ENCODE data around the gene NOCT.
A peak's percentile ranks its signal among the peaks of the same experiment; 100 is the strongest.
"Not testable (repeated sequence)": the region's sequence is repeated elsewhere in the genome, so short reads cannot be mapped to it uniquely, and the experiment has no call there.

The NOCT gene

DNA sequence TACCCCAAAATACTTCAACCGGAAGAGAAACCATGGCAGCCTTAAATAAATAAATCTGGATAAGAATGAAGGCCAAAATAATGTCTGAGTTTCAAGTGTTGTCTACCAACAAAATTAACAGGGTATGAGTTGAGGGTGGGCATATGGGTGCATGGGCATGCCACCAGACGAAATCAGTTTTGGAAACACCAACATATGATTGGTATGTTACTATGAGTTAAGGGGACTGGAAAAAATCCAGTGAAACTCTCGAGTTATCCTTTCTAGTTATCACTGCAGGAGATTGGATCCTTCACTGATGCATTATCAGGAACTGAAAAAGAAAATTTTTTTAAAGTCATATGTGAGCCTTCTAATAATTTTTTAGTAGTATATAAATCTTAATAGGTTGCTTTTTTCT is 32.4 kb downstream of the NOCT start:
- no peak for DNase-seq (ENCODE audit: low read depth, low spot score)

DNA sequence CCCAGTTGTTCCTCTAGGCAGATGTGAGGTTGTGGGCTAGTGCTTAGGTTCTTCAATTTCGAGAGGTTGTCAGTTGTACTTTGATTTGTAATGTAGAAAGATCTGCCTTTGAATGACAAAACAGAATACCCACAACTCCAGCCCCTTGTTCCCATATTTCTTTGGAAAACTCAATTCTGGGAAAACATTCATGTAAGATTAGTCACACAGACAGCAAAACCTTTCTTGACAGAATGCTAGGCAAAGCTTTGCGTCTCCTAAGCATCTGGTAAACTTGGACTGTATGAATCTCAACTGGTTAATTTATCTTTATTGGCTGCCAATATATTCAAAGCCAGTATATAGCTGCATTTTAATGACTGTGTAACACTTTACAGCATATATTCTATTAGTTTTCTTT is 34.9 kb downstream of the NOCT start:
- no peak for DNase-seq (ENCODE audit: low read depth, low spot score)

DNA sequence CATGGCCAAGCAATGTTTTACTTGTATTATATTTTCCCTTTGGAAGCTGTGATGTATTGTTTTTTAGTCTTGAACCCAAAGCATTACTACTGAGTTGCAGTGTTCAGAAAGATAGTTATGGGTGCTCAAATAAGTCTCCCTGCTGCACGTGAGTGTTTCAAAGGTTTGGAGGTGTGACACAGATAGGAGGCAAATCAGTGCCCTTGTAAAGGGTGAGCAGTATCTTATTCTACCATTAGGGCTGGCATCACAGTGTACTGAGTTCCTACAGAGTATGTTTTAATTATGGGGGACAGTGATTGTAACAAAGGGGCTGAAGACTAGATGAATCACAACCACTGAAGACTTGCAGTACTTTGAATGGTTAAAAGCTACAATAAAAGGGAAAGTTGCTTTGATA is 38.3 kb downstream of the NOCT start:
- no peak for DNase-seq (ENCODE audit: low read depth, low spot score)

DNA sequence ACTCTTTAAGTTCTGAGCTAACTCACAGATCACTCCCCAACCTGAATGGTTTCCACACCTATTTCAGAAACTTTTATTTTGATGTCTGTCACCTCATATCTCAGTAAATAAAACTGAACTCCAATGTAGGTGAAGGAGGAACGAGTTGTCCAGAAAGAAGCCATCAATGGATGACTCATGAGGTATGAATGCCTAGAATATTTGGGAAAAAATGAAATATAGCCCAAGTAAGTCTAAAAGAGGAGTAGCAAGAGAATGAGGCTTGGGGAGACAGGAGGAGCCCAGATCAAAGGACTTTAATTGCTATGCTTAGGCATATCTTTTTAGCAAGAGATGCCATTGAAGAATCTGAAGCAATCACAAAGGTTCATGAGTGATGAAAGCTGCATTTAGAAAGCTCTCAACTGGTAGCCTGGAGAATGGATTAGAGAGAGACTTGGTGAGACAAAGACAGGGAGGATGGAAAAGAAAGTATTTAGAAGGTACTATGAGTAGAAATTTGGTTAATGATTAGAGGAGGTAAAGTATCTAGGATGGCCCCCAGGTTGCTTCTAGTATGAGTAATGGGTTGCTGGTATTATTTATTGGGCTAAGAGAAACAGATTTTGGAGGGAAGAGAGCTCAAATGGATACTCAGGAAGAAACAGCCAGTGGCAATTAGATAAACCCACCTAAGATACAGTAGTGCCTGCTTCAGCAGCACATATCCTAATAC is 39.4 kb downstream of the NOCT start:
- DNase-seq (ENCODE audit: low read depth, low spot score) = no peak

DNA sequence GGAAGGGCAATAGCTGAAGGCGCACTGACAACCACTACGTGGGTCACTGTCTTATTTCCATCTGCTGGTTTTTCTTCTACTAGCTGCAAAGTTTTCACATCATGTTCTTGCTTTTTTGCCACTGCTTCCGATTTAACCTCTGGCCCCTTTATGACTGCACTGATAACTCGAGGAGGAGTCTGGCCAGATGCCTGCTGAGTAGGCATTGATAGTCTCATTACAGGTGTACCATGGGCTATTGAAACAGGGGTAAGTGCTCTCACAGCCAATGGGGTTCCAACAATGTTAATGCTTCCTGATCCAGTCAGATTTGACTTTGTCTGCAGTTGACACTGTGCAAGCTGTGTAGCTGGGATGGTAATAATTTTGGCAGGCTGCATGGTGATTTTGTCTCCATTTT is 43.4 kb downstream of the NOCT start:
- not testable (repeated sequence) for DNase-seq (ENCODE audit: low read depth, low spot score)

DNA sequence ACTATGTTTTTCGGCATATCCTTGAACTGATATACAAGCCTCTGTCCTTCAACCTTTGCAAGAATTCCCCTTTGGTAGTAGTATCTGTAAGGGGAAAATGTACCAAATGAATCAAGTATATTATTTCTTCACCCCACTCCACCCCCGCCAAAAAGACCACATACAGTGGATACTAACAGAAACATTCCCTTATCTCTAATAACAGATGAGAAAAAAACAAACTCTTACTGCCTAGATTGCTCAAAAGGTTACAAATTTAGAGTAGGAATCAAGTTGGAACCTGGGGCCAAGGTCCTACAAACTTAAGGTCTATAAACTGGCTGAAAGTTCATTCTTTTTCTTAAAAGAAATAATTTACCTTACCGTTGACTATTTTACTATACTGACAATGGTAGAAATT is 45.0 kb downstream of the NOCT start:
- no peak for DNase-seq (ENCODE audit: low read depth, low spot score)

DNA sequence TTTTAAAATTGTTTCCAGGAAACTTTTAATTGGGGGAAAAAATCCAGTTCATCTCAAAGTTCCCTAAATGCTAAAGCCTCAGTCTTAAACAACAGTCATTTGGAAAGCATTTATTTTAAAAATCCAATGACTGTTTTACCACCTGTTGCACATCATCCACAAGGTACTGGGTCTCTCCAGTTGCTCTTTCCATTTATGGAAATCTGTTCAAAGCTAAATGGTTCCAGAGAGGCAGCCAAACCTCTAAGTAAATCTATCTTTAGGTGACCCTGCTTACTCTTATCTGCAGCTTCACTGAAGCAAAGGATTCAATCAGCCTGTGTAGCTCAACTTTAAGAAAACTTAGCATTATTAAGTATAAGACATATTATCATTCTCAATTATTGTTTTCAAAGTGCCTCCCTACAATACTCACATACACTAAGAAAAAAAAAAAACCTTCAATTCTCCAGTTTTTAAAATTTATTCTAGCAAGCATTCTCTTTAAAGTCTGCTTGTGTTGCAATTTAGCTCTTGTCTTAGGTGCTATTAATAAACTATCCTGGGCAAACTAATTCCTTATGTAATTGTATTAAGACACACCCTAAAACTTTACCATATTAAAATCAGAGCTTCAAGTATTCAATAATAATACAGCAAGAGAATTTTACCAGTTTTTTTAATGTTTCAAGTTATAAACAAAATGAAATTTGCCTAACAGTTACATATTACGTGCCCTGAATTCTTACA is 60.6 kb downstream of the NOCT start:
- no peak for DNase-seq (ENCODE audit: low read depth, low spot score)

DNA sequence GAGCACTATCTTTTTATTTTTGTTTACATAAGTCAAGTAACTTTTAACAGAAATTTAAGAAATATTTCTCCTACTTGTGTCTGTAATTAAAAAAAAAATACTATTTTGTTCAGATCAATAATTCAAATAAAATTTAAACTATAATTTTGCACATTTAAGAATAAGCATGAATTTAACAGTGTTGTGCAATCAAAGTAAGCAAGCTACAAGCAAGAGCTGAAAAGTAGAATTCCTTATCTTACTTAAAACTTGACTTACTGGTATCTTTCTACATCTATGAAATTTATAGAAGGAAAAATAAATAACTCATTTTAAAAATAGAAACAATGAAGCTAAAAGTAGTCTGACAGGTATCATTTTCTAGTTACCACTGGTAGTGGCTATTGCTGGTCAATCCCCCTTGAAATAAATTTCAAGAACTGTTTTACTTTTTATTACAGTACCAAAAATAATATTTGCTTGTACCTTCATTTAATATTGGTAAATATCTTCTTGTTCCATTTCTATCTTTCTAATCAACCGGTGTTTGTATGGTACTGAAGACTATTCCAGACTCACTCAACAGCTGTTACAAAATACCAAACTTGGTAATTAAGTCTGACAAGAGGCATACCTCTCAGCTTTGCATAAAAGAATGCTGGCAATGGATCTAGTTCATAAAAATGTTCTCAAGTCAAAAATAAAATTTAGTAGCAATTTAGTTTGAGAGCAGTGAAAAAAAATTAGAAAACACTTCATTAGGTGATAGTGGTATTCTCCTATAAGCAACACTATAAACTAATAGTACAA is 62.2 kb downstream of the NOCT start:
- DNase-seq (ENCODE audit: low read depth, low spot score) = no peak

DNA sequence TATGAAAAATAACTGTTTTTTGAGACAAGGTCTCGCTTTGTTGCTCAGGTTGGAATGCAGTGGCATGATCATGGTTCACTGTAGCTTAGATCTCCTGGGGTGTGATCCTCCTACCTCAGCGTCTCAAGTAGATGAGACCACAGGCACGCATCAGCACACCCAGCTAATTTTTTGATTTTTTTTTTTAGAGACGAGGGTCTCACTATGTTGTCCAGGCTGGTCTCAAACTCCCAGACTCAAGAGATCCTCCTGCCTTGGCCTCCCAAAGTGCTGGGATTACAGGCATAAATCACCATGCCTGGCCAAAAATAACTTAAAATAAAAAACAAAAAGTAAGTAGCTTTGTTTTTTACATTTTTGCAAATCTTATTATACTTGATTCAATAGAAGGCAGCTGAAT is 63.3 kb downstream of the NOCT start:
- DNase-seq (ENCODE audit: low read depth, low spot score) = no peak

DNA sequence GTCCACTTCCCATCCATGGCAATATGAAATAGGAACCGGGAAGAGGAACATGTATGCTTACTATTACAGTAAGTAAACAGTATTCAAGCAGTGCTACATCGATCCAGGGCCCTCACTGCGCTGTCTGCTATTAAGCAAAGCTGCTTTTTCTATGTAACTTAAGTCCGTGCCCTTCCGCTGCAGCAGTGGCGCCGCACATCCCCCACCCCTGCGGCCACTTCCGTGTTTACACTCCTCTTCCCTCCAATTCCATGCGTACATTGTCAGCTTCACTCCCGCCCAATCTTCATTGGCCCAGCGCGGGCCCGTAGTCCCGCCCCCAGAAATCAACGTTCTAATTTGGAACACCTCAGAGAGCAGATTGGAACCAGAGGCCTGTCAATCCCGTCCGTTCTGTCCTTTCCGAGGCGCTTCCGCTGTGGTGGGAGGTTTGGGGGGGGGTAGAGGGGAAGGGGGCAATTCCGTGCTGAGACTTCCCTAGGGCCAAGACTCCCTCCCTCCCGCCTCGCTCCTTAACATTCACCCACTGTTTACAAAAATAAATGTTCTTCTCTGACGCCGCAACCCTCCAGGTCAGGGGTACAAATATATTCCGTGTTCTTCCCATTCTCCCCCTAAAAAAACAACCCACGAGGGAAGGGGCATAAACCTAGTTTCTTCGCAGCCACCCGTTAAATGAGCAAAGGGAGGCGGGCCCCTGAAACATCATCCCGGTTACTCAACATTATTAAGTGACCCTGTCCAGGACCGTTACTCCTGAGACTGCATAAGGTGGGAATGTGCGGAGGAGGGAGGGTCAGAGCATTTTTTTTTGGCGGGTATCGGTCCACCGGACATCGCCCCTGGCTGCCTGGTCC is 67.4 kb downstream of the NOCT start:
- peak; percentile 91 for DNase-seq (ENCODE audit: low read depth, low spot score)

DNA sequence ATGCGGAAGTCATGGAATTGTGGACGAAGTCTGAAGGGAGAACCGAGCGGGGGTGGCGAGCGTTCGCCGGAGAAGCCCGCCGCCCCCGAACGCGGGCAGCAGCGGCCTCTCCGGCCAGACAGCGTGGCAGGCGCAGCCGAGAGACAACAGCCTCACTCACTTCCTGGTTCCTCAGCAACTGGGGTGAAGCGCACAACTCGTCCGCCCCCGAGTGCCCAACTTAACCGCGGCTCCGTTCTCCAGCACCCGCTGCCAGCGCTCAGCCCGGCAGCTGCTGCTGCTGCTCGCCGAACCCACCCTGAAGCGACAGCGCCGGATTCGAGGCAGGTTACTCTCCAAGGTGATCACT is 68.0 kb downstream of the NOCT start:
- peak; percentile 0 for DNase-seq (ENCODE audit: low read depth, low spot score)

DNA sequence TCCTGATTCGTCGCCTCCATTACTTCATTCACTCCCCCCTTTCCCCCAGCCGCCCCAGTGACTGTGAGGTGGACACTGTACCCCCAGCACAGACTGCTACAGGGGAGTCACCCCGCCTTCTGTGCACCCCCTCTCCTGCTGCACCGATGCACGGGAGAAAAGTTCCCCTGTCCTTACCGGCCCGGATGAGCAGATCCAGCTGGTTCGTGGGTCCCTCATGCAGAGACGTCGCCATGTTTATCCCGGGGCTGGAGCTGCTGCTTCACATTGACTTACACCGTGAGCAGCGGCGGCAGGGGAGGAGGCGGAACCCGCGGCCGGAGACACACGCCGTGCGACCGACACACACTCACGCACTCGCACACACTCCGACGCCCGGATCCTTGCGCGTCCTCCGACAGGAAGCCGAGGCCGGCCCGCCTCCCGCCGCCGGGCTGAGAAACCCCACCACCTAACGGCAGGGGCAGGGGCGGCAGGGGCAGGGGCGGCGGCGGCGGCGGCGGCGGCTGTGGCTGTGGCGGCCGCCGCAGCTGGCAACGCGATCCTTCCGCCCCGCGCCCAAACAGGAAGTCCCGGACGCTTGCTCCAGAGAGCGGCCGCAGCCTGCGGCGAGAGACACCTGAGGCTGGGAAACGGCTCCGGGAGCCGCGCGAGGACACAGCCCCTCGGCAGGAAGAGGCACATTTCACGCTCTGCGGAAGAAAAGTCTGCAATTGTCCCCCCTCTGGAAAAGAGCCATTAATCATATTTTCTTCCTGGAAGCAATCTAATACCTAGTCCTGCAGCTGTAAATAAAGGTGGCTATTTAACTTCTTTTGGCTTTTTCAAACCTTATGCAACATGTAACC is 68.6 kb downstream of the NOCT start:
- DNase-seq (ENCODE audit: low read depth, low spot score) = peak; percentile 47

DNA sequence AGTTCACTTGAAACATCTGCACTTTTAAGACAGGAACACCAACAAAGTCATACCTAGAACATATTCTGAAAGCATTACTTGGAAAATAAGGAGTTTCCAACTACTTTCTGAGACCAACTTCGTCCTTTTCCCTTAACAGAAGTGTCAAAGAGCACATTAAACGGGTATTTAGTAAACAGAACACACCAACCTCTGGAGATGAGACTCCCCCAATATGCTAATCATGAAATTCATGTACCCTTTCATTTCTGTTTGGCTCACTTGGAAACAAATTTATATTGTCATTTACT is 69.2 kb downstream of the NOCT start:
- no peak for DNase-seq (ENCODE audit: low read depth, low spot score)

DNA sequence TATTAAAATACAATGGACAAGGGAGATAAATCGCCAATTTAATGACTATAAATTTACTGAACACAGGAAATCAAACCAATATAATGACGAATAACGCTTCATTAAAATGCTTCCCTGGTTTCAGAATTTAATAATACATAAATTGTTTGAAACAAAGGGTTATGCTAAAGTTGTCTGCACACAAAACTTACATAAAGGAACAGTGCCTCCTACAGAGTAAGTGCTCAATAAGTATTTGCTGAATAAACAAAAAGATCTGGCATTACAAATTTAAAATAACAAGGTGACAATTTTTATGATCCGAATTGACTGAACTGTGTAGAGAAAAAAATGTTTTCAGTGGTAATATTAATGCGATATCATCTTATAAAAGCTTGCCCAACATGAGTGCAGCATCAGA is 69.6 kb downstream of the NOCT start:
- no peak for DNase-seq (ENCODE audit: low read depth, low spot score)

DNA sequence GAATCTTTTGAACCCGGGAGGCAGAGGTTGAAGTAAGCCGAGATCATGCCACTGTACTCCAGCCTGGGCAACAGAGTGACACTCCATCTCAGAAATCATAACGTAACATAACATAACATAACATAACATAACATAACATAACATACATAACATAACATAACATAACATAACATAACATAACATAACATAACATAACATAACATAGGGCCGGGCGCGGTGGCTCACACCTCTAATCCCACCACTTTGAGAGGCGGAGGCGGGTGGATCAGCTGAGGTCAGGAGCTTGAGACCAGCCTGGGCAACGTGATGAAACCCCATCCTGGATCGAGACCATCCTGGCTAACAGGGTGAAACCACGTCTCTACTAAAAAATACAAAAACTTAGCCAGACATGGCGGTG is 76.7 kb downstream of the NOCT start:
- no peak for DNase-seq (ENCODE audit: low read depth, low spot score)

All from iPS DF 19.7 (cell line).